Lower leg skin (tissue), 3 donors: ENCODE measurements around the gene DIP2A.

ENCODE experiments used
- CTCF ChIP-seq, 3 donors: fragments of 450-650 bp; IDR thresholded peaks; one replicate each; pipeline ENCODE4 v1.5.1; 2016; ENCODE audit warnings: antibody characterized with exemption in 3 of 3, mild to moderate bottlenecking in 3 of 3, moderate library complexity in 2 of 3
- POLR2A ChIP-seq, 2 donors: fragments of 450-650 bp; IDR thresholded peaks; one replicate each; pipeline ENCODE4 v1.6.1; 2016 to 2017; ENCODE audit warnings: antibody characterized with exemption in 2 of 2, mild to moderate bottlenecking in 1 of 2, moderate library complexity in 1 of 2

DNA sequence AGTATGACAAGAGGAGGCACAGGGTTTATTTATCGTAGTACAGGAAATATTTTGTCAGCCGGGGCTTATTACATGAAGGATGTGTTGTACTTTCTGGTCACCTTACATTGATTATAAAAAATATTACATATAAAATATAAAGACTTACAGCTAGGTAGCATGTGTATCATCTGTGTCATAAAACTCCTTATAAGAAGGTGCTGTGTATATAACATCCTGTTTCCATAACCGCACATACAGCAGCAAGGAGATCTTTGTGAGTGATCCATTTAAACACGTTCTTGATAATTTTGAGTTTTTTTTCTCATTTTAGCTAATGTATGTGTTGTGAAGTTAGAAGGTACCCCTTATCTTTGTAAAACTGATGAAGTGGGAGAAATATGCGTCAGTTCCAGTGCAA lies 86.1 kb downstream of the DIP2A start:
- TF ChIP-seq CTCF (IDR thresholded peaks at IDR 0.05) (no peak), POLR2A (IDR thresholded peaks at IDR 0.05) (no peak)
